A549 (cell line): ENCODE measurements around the gene LOXL4. TPM values are rescaled to one million over a fixed set of nuclear protein-coding genes. Genes with fewer than 3 reads are reported as not detected.
A peak's percentile ranks its signal among the peaks of the same experiment; 100 is the strongest.
"Not testable (repeated sequence)": the region's sequence is repeated elsewhere in the genome, so short reads cannot be mapped to it uniquely, and the experiment has no call there.

Experiments
- ATAC-seq, 2 experiments: fragments of 200-7000 bp in 1 of 2; fragments of >200 bp in 1 of 2; cut with Nextera tagmentation in 1 of 2; cut with Tn5 transposase in 1 of 2; 3 replicates each; pipeline versions ENCODE4 v1.8.0 to v1.9.1; 2018 to 2020; ENCODE audit warnings: mild to moderate bottlenecking in 1 of 2, moderate library complexity in 1 of 2
- CTCF ChIA-PET: fragments of 300-600 bp; sonication (Branson Sonifier 250); formaldehyde crosslinking; extraction: SDS; loops from one replicate; lab custom pipeline; 2021; ENCODE audit warnings: antibody characterized with exemption, inconsistent platforms; lab: Yijun Ruan, JAX
- POLR2A ChIA-PET: fragments of 350-600 bp; formaldehyde crosslinking; extraction: SDS; loops from one replicate; lab custom pipeline; 2021; ENCODE audit warnings: antibody characterized with exemption, inconsistent platforms; lab: Yijun Ruan, JAX
- DNase-seq, 2 experiments: peaks; one replicate each; pipeline versions ENCODE4 v3.0.0 to v3.0.0-alpha.2; 2011 to 2016; ENCODE audit warnings: low read depth in 1 of 2, low spot score in 1 of 2
- FAIRE-seq: peaks from 2 replicates; lab custom pipeline; 2011; peaks lifted over from hg19 to GRCh38; lab: Jason Lieb, UNC
- H3K27ac ChIP-seq, 2 experiments: fragments of >200 bp; sonication (Bioruptor Twin); formaldehyde crosslinking; 3 replicates each; pipeline ENCODE4 v1.5.1; 2016 to 2017
- H3K4me1 ChIP-seq: fragments of >200 bp; sonication (Bioruptor Twin); formaldehyde crosslinking; 3 replicates; pipeline ENCODE4 v1.6.1; 2016
- H3K4me2 ChIP-seq: fragments of >200 bp; sonication (Bioruptor Twin); formaldehyde crosslinking; 3 replicates; pipeline ENCODE4 v1.6.1; 2016
- H3K4me3 ChIP-seq: fragments of >200 bp; sonication (Bioruptor Twin); formaldehyde crosslinking; 3 replicates; pipeline ENCODE4 v1.5.1; 2016
- H3K9me3 ChIP-seq: fragments of >200 bp; sonication (Bioruptor Twin); formaldehyde crosslinking; 3 replicates; pipeline ENCODE4 v1.6.1; 2016
- CBX2 ChIP-seq: fragments of 200-600 bp; sonication (generic); IDR thresholded peaks from 2 replicates; pipeline ENCODE4 v1.6.1; 2016; ENCODE audit warnings: low read depth, mild to moderate bottlenecking, borderline replicate concordance
- CEBPB ChIP-seq, 2 experiments: fragments of >200 bp in 1 of 2; sonication (Bioruptor Twin) in 1 of 2; formaldehyde crosslinking in 1 of 2; IDR thresholded peaks; 2 replicates each; pipeline ENCODE4 v1.6.1; 2012 to 2016
- EHF ChIP-seq: fragments of 250-450 bp; sonication (Bioruptor Pico); IDR thresholded peaks from 2 replicates; pipeline ENCODE4 v1.5.0; 2020; ENCODE audit warnings: mild to moderate bottlenecking
- ESRRA ChIP-seq: fragments of 150-350 bp; IDR thresholded peaks from 2 replicates; pipeline ENCODE4 v1.6.1; 2014; ENCODE audit warnings: mild to moderate bottlenecking, low read length, borderline replicate concordance
- KDM1A ChIP-seq: fragments of 200-600 bp; sonication (generic); IDR thresholded peaks from 2 replicates; pipeline ENCODE4 v1.6.1; 2016; ENCODE audit warnings: low read depth, mild to moderate bottlenecking
- MAZ ChIP-seq: fragments of 150-350 bp; IDR thresholded peaks from 2 replicates; pipeline ENCODE4 v1.6.1; 2014; ENCODE audit warnings: antibody characterized with exemption, low read depth, low read length, borderline replicate concordance
- NFE2L2 ChIP-seq: fragments of 150-350 bp; conservative IDR thresholded peaks from 2 replicates; pipeline ENCODE4 v1.6.1; 2014; ENCODE audit warnings: low read length
- NR3C1 ChIP-seq: fragments of >200 bp; sonication (Bioruptor Twin); formaldehyde crosslinking; IDR thresholded peaks from 3 replicates; pipeline ENCODE4 v1.6.1; 2017
- PBX3 ChIP-seq: IDR thresholded peaks from 2 replicates; pipeline ENCODE4 v1.6.1; 2012
- PHF8 ChIP-seq: fragments of 200-600 bp; sonication (generic); IDR thresholded peaks from 2 replicates; pipeline ENCODE4 v1.6.1; 2016; ENCODE audit warnings: low read depth, mild to moderate bottlenecking, antibody characterized with exemption, moderate library complexity, borderline replicate concordance
- POLR2A ChIP-seq: IDR thresholded peaks from 2 replicates; pipeline ENCODE4 v1.6.1; 2012; ENCODE audit warnings: mild to moderate bottlenecking, low read length
- ZSCAN20 ChIP-seq: fragments of 250-450 bp; sonication (Bioruptor Pico); IDR thresholded peaks from 2 replicates; pipeline ENCODE4 v1.8.0; 2022; ENCODE audit warnings: mild to moderate bottlenecking, moderate library complexity
- WGBS: methylation state at CpG from one replicate; pipeline ENCODE4 v1.1.6; 2017; ENCODE audit errors: missing lambda C conversion rate; 5-methylcytosine and 5-hydroxymethylcytosine counted together
- polyA plus RNA-seq, 4 experiments: library from polyadenylated mRNA; depleted of rRNA in 3 of 4; stranded (reverse); fragments of >200 nt; fragmentation: RNase III in 1 of 4; extraction: RNeasy Plus Mini Kit Qiagen cat#74134 plus additional on column Dnase treatment in 1 of 4; gene quantifications; 2 replicates in 3 of 4; 3 replicates in 1 of 4; pipeline ENCODE4 v1.2.3, GENCODE V29; 2011 to 2017
- TF ChIP-seq, protein P1 (sequence below): fragments of 250-450 bp; sonication (Bioruptor Pico); IDR thresholded peaks from 2 replicates; pipeline ENCODE4 v1.5.0; 2020; ENCODE audit warnings: low read depth, mild to moderate bottlenecking, moderate library complexity
- TF ChIP-seq, protein P2 (sequence below): fragments of 450-650 bp; IDR thresholded peaks from 2 replicates; pipeline ENCODE4 v1.6.1; 2014; ENCODE audit warnings: antibody characterized with exemption
- TF ChIP-seq, protein P3 (sequence below): fragments of 200-600 bp; sonication (generic); IDR thresholded peaks from 2 replicates; pipeline ENCODE4 v1.6.1; 2016; ENCODE audit warnings: antibody characterized with exemption, mild to moderate bottlenecking, moderate library complexity

LOXL4 gene
- polyA plus RNA-seq, 2 of the 4 experiments (the other 2 are of a cell fraction): 1.6 to 2.1 TPM

DNA sequence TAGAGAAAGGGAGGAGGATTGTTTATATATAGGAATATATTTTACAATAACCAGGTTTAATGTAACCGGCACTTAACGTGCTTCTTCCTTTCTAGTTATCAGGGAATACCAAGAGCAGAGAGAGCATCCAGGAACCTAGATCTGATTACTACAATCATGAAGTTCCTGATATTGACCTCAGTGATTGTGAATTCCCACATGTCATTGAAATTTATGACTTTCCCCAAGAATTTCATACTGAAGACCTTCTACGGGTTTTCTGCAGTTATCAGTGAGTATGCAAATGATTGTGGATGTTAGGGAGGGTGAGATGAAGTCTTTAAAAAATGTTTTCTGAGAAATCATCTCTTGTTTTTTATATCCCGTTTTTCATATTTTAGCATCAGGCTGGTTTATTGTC, 36.6 kb downstream of the LOXL4 start:
- Histone ChIP-seq H3K9me3 (peaks cover 9% of the 10 kb centered on the region; the same call in 2 of the 3 replicates), H3K27ac (no peak overlapping the region), H3K4me3 (no peak overlapping the region), H3K4me1 (no peaks in the 10 kb centered on the region), H3K4me2 (no peak overlapping the region)
- TF ChIP-seq PBX3 (no peak), CBX2 (no peak), ESRRA (no peak), CEBPB (IDR thresholded peaks at IDR 0.05) (no peak), ZSCAN20 (CRISPR knock-in tag) (no peak)
- TF ChIP-seq, protein P1, sequence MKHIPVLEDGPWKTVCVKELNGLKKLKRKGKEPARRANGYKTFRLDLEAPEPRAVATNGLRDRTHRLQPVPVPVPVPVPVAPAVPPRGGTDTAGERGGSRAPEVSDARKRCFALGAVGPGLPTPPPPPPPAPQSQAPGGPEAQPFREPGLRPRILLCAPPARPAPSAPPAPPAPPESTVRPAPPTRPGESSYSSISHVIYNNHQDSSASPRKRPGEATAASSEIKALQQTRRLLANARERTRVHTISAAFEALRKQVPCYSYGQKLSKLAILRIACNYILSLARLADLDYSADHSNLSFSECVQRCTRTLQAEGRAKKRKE (CRISPR knock-in tag): no peak
- 93% methylated on average over 4 of the region's 4 CpGs for WGBS
- CTCF ChIA-PET: interaction anchor here (1.0 kb wide), 1 partner anchor 11 kb away, joined by 3 read pairs; no protein-coding TSS in a partner anchor
- POLR2A ChIA-PET: no interaction called here
- no peak for ATAC-seq
- DNase-seq: no peak
- no peak for FAIRE-seq

DNA sequence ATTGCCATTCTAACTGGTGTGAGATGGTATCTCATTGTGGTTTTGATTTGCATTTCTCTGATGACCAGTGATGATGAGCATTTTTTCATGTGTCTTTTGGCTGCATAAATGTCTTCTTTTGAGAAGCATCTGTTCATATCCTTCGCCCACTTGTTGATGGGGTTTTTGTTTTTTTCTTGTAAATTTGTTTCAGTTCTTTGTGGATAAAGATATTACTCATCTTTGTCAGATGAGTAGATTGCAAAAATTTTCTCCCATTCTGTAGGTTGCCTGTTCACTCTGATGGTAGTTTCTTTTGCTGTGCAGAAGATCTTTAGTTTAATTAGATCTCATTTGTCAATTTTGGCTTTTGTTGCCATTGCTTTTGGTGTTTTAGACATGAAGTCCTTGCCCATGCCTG, 39.7 kb downstream of the LOXL4 start:
- POLR2A ChIA-PET, CTCF ChIA-PET, H3K4me1 ChIP-seq, FAIRE-seq, H3K4me3 ChIP-seq, ATAC-seq, DNase-seq, H3K27ac ChIP-seq, H3K4me2 ChIP-seq: not testable (repeated sequence)
- 93% methylated on average over 1 of the region's 1 CpG for WGBS
- H3K9me3 ChIP-seq: peaks cover 10% of the 10 kb centered on the region; the same call in 2 of the 3 replicates

DNA sequence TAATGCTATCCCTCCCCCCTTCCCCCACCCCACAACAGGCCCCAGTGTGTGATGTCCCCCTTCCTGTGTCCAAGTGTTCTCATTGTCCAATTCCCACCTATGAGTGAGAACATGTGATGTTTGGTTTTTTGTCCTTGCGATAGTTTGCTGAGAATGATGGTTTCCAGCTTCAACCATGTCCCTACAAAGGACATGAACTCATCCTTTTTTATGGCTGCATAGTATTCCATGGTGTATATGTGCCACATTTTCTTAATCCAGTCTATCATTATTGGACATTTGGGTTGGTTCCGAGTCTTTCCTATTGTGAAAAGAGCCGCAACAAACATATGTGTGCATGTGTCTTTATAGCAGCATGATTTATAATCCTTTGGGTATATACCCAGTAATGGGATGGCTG, 40.3 kb downstream of the LOXL4 start:
- POLR2A ChIA-PET, FAIRE-seq, H3K27ac ChIP-seq, H3K4me2 ChIP-seq, H3K4me1 ChIP-seq, DNase-seq, CTCF ChIA-PET, ATAC-seq, H3K4me3 ChIP-seq: not testable (repeated sequence)
- 100% methylated on average over 3 of the region's 3 CpGs for WGBS
- H3K9me3 ChIP-seq: peaks cover 10% of the 10 kb centered on the region; the same call in 2 of the 3 replicates

DNA sequence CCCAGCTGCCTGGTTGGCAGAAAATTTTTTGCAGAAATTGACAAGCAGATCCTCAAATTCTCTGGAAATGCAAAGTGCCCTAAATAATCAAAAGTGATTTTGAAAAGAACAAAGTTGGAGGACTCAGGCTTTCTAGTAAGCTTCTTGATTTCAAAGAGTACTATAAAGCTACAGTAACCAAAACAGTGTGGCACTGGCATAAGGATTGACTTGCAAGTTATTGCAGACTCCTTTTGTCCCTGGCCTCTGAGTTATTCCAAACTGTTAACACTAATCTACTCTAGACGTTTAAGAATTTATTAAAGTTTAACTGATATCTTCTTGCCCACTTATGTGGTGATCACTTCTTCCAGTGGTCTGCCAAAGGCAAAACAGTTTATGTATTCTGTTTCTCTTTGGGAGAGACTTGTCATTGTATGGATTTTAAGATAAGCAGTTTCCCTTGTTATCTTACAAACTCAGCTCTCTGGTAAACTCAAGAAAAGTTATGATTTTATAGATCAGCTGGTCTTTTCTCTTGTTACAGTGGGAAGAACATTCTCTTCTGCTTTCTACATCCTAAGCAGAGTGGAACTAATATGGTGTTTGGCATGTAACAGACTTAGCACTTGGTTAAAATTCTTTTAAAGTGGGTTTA, 41.4 kb downstream of the LOXL4 start:
- H3K9me3 ChIP-seq: peaks cover 10% of the 10 kb centered on the region; the same call in 2 of the 3 replicates
- WGBS: 64% methylated on average over 1 of the region's 1 CpG
- DNase-seq (no peak), FAIRE-seq (no peak), ATAC-seq (no peak)
- H3K4me2 ChIP-seq: no peak overlapping the region
- no peak overlapping the region for H3K27ac ChIP-seq
- no peak overlapping the region for H3K4me3 ChIP-seq
- TF ChIP-seq KDM1A (peak; percentile 36; the same call in 1 of the 2 replicates), NFE2L2 (no peak)
- CTCF ChIA-PET: no interaction called here
- POLR2A ChIA-PET: no interaction called here
- H3K4me1 ChIP-seq: 0 out of 3 replicates have a peak, but pooled peaks cover 5% of the 10 kb centered on the region

DNA sequence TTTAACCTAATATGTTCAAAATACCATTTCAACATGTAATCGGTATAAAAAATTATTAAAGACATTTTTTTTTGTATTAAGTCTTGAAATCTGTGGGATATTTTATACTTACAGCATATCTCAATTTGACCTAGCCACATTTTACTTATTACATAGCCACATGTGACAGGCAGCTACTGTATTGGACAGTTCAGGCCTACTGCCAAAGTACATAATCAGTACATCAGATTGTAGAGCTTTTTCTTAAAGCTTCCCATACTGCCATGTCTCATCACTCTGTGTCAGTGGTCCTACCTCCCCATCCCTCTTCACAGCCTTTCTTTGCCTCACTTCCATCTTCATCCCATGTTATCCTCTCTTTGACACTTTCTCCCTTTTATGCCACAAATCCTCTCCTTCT, 43.0 kb downstream of the LOXL4 start:
- FAIRE-seq (no peak), ATAC-seq (no peak), DNase-seq (no peak)
- no peak overlapping the region for H3K4me2 ChIP-seq
- TF ChIP-seq, protein P2, sequence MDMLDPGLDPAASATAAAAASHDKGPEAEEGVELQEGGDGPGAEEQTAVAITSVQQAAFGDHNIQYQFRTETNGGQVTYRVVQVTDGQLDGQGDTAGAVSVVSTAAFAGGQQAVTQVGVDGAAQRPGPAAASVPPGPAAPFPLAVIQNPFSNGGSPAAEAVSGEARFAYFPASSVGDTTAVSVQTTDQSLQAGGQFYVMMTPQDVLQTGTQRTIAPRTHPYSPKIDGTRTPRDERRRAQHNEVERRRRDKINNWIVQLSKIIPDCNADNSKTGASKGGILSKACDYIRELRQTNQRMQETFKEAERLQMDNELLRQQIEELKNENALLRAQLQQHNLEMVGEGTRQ: no peak
- TF ChIP-seq NR3C1: no peak
- TF ChIP-seq PHF8: no peak
- no peak for TF ChIP-seq MAZ
- TF ChIP-seq POLR2A: no peak
- TF ChIP-seq NFE2L2: no peak
- TF ChIP-seq EHF (CRISPR knock-in tag): no peak
- TF ChIP-seq, protein P3, sequence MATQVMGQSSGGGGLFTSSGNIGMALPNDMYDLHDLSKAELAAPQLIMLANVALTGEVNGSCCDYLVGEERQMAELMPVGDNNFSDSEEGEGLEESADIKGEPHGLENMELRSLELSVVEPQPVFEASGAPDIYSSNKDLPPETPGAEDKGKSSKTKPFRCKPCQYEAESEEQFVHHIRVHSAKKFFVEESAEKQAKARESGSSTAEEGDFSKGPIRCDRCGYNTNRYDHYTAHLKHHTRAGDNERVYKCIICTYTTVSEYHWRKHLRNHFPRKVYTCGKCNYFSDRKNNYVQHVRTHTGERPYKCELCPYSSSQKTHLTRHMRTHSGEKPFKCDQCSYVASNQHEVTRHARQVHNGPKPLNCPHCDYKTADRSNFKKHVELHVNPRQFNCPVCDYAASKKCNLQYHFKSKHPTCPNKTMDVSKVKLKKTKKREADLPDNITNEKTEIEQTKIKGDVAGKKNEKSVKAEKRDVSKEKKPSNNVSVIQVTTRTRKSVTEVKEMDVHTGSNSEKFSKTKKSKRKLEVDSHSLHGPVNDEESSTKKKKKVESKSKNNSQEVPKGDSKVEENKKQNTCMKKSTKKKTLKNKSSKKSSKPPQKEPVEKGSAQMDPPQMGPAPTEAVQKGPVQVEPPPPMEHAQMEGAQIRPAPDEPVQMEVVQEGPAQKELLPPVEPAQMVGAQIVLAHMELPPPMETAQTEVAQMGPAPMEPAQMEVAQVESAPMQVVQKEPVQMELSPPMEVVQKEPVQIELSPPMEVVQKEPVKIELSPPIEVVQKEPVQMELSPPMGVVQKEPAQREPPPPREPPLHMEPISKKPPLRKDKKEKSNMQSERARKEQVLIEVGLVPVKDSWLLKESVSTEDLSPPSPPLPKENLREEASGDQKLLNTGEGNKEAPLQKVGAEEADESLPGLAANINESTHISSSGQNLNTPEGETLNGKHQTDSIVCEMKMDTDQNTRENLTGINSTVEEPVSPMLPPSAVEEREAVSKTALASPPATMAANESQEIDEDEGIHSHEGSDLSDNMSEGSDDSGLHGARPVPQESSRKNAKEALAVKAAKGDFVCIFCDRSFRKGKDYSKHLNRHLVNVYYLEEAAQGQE: no peak
- WGBS: 89% methylated on average over 1 of the region's 1 CpG
- POLR2A ChIA-PET: no interaction called here
- 0 out of 3 replicates have a peak, but pooled peaks cover 5% of the 10 kb centered on the region for H3K4me1 ChIP-seq
- CTCF ChIA-PET: no interaction called here
- peaks cover 10% of the 10 kb centered on the region; the same call in 2 of the 3 replicates for H3K9me3 ChIP-seq
- H3K27ac ChIP-seq: no peak overlapping the region
- no peak overlapping the region for H3K4me3 ChIP-seq
